COR-L47 (cell line): ENCODE measurements around the gene RNF115.
"Not testable (repeated sequence)": the region's sequence is repeated elsewhere in the genome, so short reads cannot be mapped to it uniquely, and the experiment has no call there.

Experiments used
- DNase-seq: peaks from one replicate; lab custom pipeline; 2025; lab: John Stamatoyannopoulos, UW

The RNF115 gene

GRCh38 chr1:145777357-145778145 lies 46.3 kb downstream of the RNF115 start:
- DNase-seq = no peak

- DNase-seq = no peak
Measured at GRCh38 chr1:145773423-145773822, 50.5 kb downstream of the RNF115 start.

GRCh38 chr1:145771056-145771455 lies 52.8 kb downstream of the RNF115 start:
- DNase-seq = no peak

GRCh38 chr1:145768004-145768403 lies 55.9 kb downstream of the RNF115 start:
- DNase-seq = not testable (repeated sequence)

GRCh38 chr1:145766926-145767325 lies 57.0 kb downstream of the RNF115 start:
- not testable (repeated sequence) for DNase-seq

GRCh38 chr1:145765585-145766360 lies 58.1 kb downstream of the RNF115 start:
- DNase-seq = not testable (repeated sequence)

DNA sequence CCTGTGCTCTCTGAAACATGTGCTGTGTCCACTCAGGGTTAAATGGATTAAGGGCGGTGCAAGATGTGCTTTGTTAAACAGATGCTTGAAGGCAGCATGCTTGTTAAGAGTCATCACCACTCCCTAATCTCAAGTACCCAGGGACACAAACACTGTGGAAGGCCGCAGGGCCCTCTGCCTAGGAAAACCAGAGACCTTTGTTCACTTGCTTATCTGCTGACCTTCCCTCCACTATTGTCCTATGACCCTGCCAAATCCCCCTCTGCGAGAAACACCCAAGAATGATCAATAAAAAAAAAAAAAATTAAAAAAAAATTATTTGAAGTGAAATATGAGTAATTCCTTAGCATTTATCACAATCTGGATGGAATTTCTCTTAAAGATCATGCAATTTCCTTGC lies 58.8 kb downstream of the RNF115 start:
- DNase-seq = not testable (repeated sequence)

DNA sequence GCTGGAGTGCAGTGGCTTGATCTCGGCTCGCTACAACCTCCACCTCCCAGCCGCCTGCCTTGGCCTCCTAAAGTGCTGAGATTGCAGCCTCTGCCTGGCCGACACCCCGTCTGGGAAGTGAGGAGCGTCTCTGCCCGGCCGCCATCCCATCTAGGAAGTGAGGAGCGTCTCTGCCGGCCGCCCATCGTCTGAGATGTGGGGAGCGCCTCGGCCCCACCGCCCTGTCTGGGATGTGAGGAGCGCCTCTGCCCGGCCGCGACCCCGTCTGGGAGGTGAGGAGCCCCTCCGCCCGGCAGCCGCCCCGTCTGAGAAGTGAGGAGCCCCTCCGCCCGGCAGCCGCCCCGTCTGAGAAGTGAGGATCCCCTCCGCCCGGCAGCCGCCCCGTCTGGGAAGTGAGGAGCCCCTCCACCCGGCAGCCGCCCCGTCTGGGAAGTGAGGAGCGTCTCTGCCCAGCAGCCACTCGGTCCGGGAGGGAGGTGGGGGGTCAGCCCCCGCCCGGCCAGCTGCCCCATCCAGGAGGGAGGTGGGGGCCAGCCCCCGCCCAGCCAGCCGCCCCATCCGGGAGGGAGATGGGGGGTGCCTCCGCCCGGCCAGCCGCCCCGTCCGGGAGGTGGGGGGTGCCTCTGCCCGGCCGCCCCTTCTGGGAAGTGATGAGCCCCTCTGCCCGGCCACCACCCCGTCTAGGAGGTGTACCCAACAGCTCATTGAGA lies 59.5 kb downstream of the RNF115 start:
- DNase-seq = not testable (repeated sequence)

DNA sequence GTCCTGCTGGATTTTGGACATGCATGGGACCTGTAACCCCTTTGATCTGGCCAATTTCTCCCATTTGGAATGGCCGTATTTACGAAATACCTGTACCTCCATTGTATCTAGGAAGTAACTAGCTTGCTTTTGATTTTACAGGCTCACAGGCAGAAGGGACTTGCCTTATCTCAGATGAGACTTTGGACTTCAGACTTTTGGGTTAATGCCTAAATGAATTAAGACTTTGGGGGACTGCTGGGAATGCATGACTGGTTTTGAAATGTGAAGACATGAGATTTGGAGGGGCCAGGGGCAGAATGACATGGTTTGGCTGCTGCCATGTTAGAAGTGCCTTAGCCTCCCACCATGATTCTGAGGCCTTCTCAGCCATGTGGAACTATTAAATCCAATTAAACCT lies 61.9 kb downstream of the RNF115 start:
- DNase-seq = not testable (repeated sequence)

DNA sequence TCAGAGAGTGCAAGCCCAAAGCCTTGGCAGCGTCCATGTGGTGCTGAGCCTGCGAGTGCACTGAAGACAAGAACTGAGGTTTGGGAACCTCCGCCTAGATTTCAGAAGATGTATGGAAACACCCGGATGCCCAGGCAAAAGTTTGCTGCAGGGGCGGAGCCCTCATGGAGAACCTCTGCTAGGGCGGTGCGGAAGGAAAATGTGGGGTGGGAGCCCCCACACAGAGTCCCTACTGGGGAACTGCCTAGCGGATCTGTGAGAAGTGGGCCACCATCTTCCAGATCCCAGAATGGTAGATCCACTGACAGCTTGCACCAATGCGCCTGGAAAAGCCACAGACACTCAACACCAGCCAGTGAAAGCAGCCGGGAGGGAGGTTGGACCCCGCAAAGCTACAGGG lies 62.4 kb downstream of the RNF115 start:
- not testable (repeated sequence) for DNase-seq

GRCh38 chr1:145760395-145760949 lies 63.4 kb downstream of the RNF115 start:
- DNase-seq = not testable (repeated sequence)

- no peak for DNase-seq
Measured at GRCh38 chr1:145759721-145760120, 64.2 kb downstream of the RNF115 start.

- DNase-seq = no peak
Measured at GRCh38 chr1:145758575-145758974, 65.3 kb downstream of the RNF115 start.

DNA sequence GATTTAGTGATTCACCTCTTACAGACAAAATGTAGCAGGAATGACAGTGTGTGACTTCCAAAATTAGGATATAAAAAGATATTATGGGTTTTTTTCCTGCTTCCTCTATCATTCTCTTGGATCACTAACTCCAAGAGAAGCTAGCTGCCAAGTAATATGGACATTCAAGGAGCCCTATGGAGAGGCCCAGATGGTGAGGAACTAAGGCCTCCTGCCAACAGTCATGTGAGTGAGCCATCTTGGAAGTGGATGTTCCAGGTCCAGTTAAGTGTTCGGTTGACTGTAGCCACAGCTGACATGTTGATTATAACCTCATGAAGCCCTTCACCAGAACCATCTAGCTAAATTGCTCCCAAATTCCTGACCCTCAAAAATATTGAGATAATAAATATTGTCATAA lies 65.8 kb downstream of the RNF115 start:
- DNase-seq = no peak

GRCh38 chr1:145757420-145757819 lies 66.5 kb downstream of the RNF115 start:
- DNase-seq = no peak

DNA sequence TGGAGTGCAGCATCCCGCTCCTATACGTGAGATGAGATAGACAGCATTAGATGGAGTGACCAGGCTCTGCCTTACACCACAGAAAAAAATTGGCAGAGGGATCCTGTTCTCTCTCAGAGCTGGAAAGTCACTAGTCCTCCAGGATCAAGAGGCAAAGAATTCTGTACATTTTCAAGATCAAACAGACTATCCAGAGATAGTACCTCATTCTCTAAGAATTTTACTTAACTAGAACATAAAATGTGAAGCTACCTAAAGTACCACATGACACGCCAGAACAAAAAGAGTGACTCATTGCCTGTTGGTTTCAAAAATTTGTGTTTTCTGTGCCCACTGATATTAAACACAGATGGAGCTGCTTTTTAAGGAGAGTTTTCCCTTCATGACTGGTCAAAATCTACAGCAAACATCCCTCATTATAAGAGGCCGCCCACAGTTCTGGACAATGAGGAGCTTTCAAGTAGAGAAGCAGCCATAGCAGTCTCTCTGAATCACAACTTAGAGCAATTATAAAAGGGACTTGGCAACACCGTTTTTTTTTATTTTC lies 72.3 kb downstream of the RNF115 start:
- DNase-seq = no peak

- no peak for DNase-seq
Measured at GRCh38 chr1:145750426-145750825, 73.5 kb downstream of the RNF115 start.

- no peak for DNase-seq
Measured at GRCh38 chr1:145747398-145748247, 76.3 kb downstream of the RNF115 start.

GRCh38 chr1:145740269-145740668 lies 83.6 kb downstream of the RNF115 start:
- DNase-seq = no peak

GRCh38 chr1:145736191-145736590 lies 87.7 kb downstream of the RNF115 start:
- no peak for DNase-seq

DNA sequence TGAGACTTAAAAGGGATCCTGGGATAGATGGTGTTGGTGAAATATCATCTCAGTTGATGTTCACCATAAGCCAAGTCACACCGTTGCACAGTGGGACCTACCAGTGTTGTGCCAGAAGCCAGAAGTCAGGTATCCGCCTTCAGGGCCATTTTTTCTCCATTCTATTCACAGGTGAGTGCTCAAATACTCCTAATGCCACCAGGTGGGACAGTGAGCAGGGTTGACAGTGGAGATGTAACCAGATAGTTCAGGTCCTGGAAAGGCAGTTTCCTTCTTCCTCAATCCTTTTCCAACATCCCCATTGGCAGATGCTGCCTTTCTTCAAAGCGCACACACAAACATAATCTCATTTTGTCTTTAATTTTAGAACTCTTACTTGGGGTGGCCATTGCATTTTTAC lies 93.0 kb downstream of the RNF115 start:
- no peak for DNase-seq
